Urinary bladder (tissue), 4 donors: ENCODE results near the gene CYLC1. TPM values are rescaled to one million over a fixed set of nuclear protein-coding genes. Genes with fewer than 3 reads are reported as not detected.

Experiments used
- DNase-seq: peaks from one replicate; pipeline ENCODE4 v3.0.0-alpha.2; 2015; ENCODE audit errors: extremely low spot score
- H3K27ac ChIP-seq: one replicate; pipeline ENCODE4 v1.5.1; 2013; ENCODE audit warnings: low read depth, mild to moderate bottlenecking, moderate library complexity
- H3K36me3 ChIP-seq: one replicate; pipeline ENCODE4 v1.6.1; 2013; ENCODE audit warnings: mild to moderate bottlenecking, moderate library complexity; ENCODE audit not compliant: insufficient read depth
- H3K4me1 ChIP-seq: one replicate; pipeline ENCODE4 v1.6.1; 2013; ENCODE audit warnings: mild to moderate bottlenecking, moderate library complexity; ENCODE audit not compliant: insufficient read depth
- H3K4me3 ChIP-seq: one replicate; pipeline ENCODE4 v1.5.1; 2013; ENCODE audit warnings: low read depth, low read length
- WGBS: extraction: QIAGEN DNeasy Blood & Tissue Kit; methylation state at CpG from one replicate; pipeline ENCODE4 v1.1.7; 2013; 5-methylcytosine and 5-hydroxymethylcytosine counted together
- polyA plus RNA-seq: library from polyadenylated mRNA; stranded (reverse); fragments of 200-250 nt; gene quantifications from one replicate; pipeline ENCODE4 v1.2.3, GENCODE V29; 2013
- total RNA-seq: library from RNA; depleted of rRNA; stranded (reverse); fragments of >200 nt; gene quantifications from one replicate; pipeline ENCODE4 v1.2.3, GENCODE V29; 2014
- donor health status: healthy with polysubstance abuse.
- donor health status: healthy.

Gene CYLC1
- not detected for total RNA-seq
- not detected for polyA plus RNA-seq

GRCh38 chrX:83860846-83861245 lies at the start of gene CYLC1:
TSS of gene CYLC1 (plus strand) at chrX:83861146. CDS start at chrX:83861183, 37 bp downstream.
- Histone ChIP-seq H3K36me3 (no peaks in the 10 kb centered on the region), H3K4me1 (no peaks in the 10 kb centered on the region), H3K4me3 (no peak within 1 kb of the TSS), H3K27ac (no peak within 1 kb of the TSS)
- no peak for DNase-seq
- WGBS: 36% methylated on average over 1 of the region's 1 CpG

- no peak overlapping the region for H3K4me3 ChIP-seq
- no peak for DNase-seq
- 90% methylated on average over 3 of the region's 3 CpGs for WGBS
- no peak overlapping the region for H3K27ac ChIP-seq
- H3K36me3 ChIP-seq: no peaks in the 10 kb centered on the region
- H3K4me1 ChIP-seq: no peaks in the 10 kb centered on the region
Observed at GRCh38 chrX:83819304-83819703, 41.6 kb upstream of the CYLC1 start.

- WGBS: 33% methylated on average over 4 of the region's 4 CpGs
- no peak for DNase-seq
- Histone ChIP-seq H3K36me3 (no peaks in the 10 kb centered on the region), H3K4me3 (no peak overlapping the region), H3K4me1 (no peaks in the 10 kb centered on the region), H3K27ac (no peak overlapping the region)
Observed at GRCh38 chrX:83829874-83830273, 31.1 kb upstream of the CYLC1 start.

- no peaks in the 10 kb centered on the region for H3K4me1 ChIP-seq
- no peak overlapping the region for H3K4me3 ChIP-seq
- H3K27ac ChIP-seq: no peak overlapping the region
- DNase-seq: no peak
- no peaks in the 10 kb centered on the region for H3K36me3 ChIP-seq
- WGBS: 15% methylated on average over 2 of the region's 2 CpGs
Observed at GRCh38 chrX:83845397-83845796, 15.5 kb upstream of the CYLC1 start.

- DNase-seq: no peak
- H3K4me3 ChIP-seq: no peak overlapping the region
- no peaks in the 10 kb centered on the region for H3K36me3 ChIP-seq
- no peaks in the 10 kb centered on the region for H3K4me1 ChIP-seq
- H3K27ac ChIP-seq: no peak overlapping the region
- 95% methylated on average over 5 of the region's 5 CpGs for WGBS
Observed at GRCh38 chrX:83847339-83847738, 13.6 kb upstream of the CYLC1 start.

GRCh38 chrX:83888585-83888984 lies 27.6 kb downstream of the CYLC1 start:
- Histone ChIP-seq H3K4me1 (no peaks in the 10 kb centered on the region), H3K4me3 (no peak overlapping the region), H3K36me3 (no peaks in the 10 kb centered on the region), H3K27ac (no peak overlapping the region)
- no peak for DNase-seq
- WGBS: 93% methylated on average over 2 of the region's 2 CpGs

GRCh38 chrX:83892433-83892832 lies 31.5 kb downstream of the CYLC1 start:
- Histone ChIP-seq H3K4me3 (no peak overlapping the region), H3K36me3 (no peaks in the 10 kb centered on the region), H3K27ac (no peak overlapping the region), H3K4me1 (no peaks in the 10 kb centered on the region)
- no peak for DNase-seq
- WGBS: 86% methylated on average over 12 of the region's 12 CpGs

- Histone ChIP-seq H3K4me3 (no peak overlapping the region), H3K27ac (no peak overlapping the region), H3K4me1 (no peaks in the 10 kb centered on the region), H3K36me3 (no peaks in the 10 kb centered on the region)
- 97% methylated on average over 3 of the region's 3 CpGs for WGBS
- no peak for DNase-seq
Observed at GRCh38 chrX:83906921-83907320, 46.0 kb downstream of the CYLC1 start.

GRCh38 chrX:83916525-83916924 lies 55.6 kb downstream of the CYLC1 start:
- DNase-seq: no peak
- 22% methylated on average over 2 of the region's 2 CpGs for WGBS
- Histone ChIP-seq H3K4me3 (no peak overlapping the region), H3K4me1 (no peaks in the 10 kb centered on the region), H3K27ac (no peak overlapping the region), H3K36me3 (no peaks in the 10 kb centered on the region)

GRCh38 chrX:83934220-83934619 lies 73.3 kb downstream of the CYLC1 start:
- Histone ChIP-seq H3K36me3 (no peaks in the 10 kb centered on the region), H3K4me1 (no peaks in the 10 kb centered on the region), H3K27ac (no peak overlapping the region), H3K4me3 (no peak overlapping the region)
- DNase-seq: no peak
- WGBS: 74% methylated on average over 2 of the region's 2 CpGs
